ENCODE results near the gene PRPF19.

PRPF19 gene

GRCh38 chr11:60858236-60858635 is 48.1 kb downstream of the PRPF19 start:
- H3K27ac ChIP-seq: no peak overlapping the region
- no peak for TF ChIP-seq CTCF (conservative IDR thresholded peaks at IDR 0.05)

- H3K27ac ChIP-seq: no peak overlapping the region
- no peak for TF ChIP-seq CTCF (conservative IDR thresholded peaks at IDR 0.05)
Observed at GRCh38 chr11:60857378-60858232, 48.8 kb downstream of the PRPF19 start.

- H3K27ac ChIP-seq: no peak within 1 kb of the TSS
- TF ChIP-seq CTCF (conservative IDR thresholded peaks at IDR 0.05): no peak
Observed at GRCh38 chr11:60855726-60856633, 50.4 kb downstream of the PRPF19 start, which contains the start of gene PTGDR2. Gene PTGDR2 (minus strand): TSS chr11:60855950. CDS start chr11:60853722, 2,228 bp downstream.

- no peak overlapping the region for H3K27ac ChIP-seq
- TF ChIP-seq CTCF (conservative IDR thresholded peaks at IDR 0.05): no peak
Observed at GRCh38 chr11:60854847-60855725, 51.3 kb downstream of the PRPF19 start.

- no peak for TF ChIP-seq CTCF (conservative IDR thresholded peaks at IDR 0.05)
- H3K27ac ChIP-seq: no peak overlapping the region
Observed at GRCh38 chr11:60854140-60854846, 52.1 kb downstream of the PRPF19 start.

GRCh38 chr11:60852982-60853950 is 53.1 kb downstream of the PRPF19 start:
- H3K27ac ChIP-seq: no peak overlapping the region
- no peak for TF ChIP-seq CTCF (conservative IDR thresholded peaks at IDR 0.05)

All from VCaP (cell line).